Tibial nerve (tissue), 3 donors: ENCODE data around the gene TANC1.

Source experiments
- CTCF ChIP-seq, 5 experiments: fragments of 200-600 bp in 3 of 5; fragments of 450-650 bp in 2 of 5; sonication (generic) in 3 of 5; IDR thresholded peaks; one replicate each; pipeline ENCODE4 v1.5.1; 2016 to 2019; ENCODE audit warnings: antibody characterized with exemption in 5 of 5, mild to moderate bottlenecking in 3 of 5, moderate library complexity in 2 of 5
- POLR2A ChIP-seq, 2 donors: fragments of 450-650 bp; IDR thresholded peaks; one replicate each; pipeline ENCODE4 v1.6.1; 2017; ENCODE audit warnings: antibody characterized with exemption in 2 of 2, mild to moderate bottlenecking in 2 of 2, moderate library complexity in 2 of 2

- TF ChIP-seq POLR2A (IDR thresholded peaks at IDR 0.05) (no peak), CTCF (IDR thresholded peaks at IDR 0.05) (no peak)
These were observed 19.3 kb upstream of the TANC1 start for GRCh38 chr2:158948964-158949699.
